Stimulated activated CD4-positive, alpha-beta T cell treated with anti-CD3 and anti-CD28 coated beads, Interleukin-12 subunit alpha, Interleukin-12 subunit beta, amount 100 ng/mL, for 4 hours (primary cell): ENCODE results near the gene CELF2.

Experiments used
- DNase-seq: peaks from one replicate; pipeline ENCODE4 v3.0.0-alpha.2; 2020

The CELF2 gene

GRCh38 chr10:11023009-11023953 is 5.6 kb downstream of the CELF2 start:
- no peak for DNase-seq

DNA sequence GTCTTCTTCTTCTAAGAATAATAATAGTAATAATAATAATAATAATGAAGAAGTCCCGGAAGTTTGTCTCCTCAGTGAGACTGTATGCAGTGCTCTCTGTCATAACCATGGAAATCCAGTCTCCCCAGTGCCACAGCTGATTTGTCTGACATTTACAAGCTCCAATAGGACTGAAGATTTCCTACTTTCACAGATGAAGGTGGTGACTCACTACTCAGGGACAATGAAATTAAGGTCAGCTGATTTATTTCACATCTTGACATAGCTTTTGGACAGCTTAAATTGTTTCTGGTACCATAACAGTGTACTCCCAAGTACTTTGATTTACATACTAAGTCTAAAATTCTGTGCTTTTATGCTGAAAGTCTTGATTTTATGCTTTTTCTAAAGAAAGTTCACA is 6.9 kb downstream of the CELF2 start:
- no peak for DNase-seq

DNA sequence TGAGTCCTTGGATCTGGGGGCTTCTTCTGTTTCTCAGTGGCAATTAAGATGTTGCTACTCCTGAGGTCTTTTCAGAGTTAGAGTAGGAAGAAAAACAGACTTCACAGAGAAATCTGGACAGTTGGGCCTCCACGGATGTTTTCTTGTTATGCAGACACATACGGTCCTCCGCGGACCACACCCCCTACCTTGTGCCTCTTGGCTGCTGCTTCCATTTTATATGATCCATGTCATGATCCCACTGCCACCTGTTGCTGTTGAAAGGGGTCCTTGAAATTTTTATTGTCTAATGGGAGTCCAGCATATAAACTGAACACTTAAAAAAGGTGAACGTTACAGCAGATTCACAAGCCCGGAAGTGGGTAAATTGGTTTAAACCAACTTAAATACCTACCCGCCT is 8.3 kb downstream of the CELF2 start:
- no peak for DNase-seq

- no peak for DNase-seq
These were observed 9.1 kb downstream of the CELF2 start for GRCh38 chr10:11026773-11027172.

GRCh38 chr10:11034762-11035161 is 17.1 kb downstream of the CELF2 start:
- DNase-seq: no peak

DNA sequence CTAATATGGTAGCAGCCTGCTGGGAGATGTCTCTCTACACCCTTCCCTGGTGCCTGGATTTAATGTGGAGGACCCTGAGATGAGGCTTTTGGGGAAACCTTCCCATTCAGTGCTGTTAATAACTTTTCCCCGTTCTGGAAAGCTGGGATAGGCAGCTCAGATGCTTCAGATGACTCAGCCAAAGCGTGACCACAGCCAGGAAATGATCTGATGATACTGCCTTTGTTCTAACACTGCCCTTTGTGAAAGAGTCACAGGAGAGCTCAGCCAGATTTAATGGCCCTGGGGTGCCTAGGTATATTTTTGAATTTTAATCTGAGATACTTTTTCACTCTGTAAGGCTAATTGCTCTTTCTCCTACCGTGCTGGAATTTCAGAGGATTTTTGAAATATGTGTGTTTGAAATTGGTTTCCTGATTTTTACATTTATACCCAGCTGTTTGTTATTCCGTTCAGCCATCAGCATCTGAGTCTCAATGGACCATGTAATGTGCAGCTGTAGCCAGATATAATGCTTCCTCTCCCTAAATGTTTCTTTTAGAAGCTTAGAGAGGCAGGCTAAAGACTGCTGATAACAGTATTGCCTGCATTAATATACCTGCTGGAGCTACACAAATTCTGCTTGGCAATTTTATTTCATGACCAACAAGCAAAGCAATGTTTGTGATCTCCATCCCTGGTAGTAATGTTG is 17.8 kb downstream of the CELF2 start:
- DNase-seq: no peak

- no peak for DNase-seq
These were observed 18.8 kb downstream of the CELF2 start for GRCh38 chr10:11036424-11037011.

GRCh38 chr10:11037991-11038390 is 20.3 kb downstream of the CELF2 start:
- no peak for DNase-seq

- no peak for DNase-seq
These were observed 24.7 kb downstream of the CELF2 start for GRCh38 chr10:11042357-11042756.

GRCh38 chr10:11043039-11043438 is 25.4 kb downstream of the CELF2 start:
- no peak for DNase-seq

DNA sequence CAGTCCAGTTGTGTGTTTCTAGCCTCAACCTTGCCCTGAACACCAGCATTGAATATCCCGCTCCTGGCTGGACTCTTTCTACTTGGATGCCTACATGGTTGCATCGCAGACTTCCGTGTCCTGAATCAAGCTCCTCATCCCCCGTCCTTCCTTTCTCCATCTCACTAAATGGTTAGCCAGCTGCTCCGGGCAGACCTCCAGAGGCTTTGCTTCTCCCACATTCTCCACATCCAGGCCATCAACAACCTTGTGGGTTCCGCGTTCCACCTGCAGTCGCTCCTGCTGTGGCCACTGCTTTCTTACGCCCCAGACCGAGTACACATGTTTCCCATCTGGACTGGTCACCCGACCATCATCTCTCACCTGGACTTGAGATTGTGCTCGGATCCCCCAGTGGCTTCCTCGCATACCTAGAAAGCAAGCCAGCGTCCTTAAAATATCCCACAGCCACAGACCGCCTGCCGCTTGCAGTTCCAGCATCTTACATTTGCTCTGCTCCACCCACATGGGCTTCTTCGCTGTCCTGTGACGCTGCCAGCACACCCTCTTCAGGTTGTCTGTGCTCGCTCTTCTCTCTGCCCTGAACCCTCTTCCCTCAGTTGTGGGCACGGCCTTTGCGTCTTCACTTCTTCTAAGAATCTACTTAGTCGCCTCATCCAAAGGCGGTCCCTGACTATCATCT is 25.9 kb downstream of the CELF2 start:
- DNase-seq: no peak

DNA sequence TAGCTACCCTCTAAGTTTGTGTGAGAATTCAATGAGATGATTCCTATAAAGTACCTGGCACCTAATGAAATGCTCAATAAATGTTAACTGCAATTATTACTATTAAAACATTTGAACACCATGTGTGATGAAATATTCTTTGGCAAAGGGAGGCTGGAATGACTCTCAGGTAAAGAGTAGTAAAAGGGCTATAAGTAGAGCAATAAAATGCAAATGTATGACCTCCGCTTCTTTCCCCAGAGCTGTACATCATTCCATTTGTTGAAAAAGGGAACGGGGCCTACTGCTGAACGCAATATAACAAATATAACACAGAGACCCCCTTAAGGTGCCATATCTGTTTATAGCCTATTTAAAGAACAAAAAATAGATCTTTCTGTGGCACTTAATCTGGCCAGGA is 27.8 kb downstream of the CELF2 start:
- DNase-seq: no peak

GRCh38 chr10:11045995-11046775 is 28.5 kb downstream of the CELF2 start:
- DNase-seq: no peak

GRCh38 chr10:11046776-11047160 is 29.1 kb downstream of the CELF2 start:
- no peak for DNase-seq

DNA sequence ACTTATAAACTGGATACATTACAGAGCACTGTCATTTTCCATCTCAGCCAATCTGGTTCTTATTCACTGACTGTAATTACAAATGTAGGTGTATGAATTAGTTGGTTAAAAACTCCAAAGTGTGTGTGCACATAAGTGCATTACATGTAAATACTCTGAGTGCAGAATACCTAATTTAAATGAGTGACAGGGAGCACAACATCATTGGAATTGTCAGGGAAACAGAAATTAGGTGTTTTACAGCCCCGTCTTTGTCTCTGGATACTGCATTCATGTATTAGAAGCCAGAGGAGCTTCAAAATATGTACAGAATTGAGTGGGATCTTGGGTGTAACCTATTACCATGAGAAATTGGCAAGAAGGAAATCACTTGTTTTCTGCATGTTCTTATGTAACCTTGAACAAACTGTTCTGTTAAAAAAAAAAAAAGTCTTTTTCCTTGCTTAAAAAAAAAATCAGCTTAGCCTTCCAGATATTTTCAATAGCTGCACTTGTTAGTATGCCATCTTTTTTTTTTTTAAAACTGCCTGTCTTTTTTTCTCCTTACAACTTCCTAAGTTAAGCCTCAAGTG is 31.1 kb downstream of the CELF2 start:
- DNase-seq: no peak

GRCh38 chr10:11049806-11050205 is 32.1 kb downstream of the CELF2 start:
- no peak for DNase-seq

DNA sequence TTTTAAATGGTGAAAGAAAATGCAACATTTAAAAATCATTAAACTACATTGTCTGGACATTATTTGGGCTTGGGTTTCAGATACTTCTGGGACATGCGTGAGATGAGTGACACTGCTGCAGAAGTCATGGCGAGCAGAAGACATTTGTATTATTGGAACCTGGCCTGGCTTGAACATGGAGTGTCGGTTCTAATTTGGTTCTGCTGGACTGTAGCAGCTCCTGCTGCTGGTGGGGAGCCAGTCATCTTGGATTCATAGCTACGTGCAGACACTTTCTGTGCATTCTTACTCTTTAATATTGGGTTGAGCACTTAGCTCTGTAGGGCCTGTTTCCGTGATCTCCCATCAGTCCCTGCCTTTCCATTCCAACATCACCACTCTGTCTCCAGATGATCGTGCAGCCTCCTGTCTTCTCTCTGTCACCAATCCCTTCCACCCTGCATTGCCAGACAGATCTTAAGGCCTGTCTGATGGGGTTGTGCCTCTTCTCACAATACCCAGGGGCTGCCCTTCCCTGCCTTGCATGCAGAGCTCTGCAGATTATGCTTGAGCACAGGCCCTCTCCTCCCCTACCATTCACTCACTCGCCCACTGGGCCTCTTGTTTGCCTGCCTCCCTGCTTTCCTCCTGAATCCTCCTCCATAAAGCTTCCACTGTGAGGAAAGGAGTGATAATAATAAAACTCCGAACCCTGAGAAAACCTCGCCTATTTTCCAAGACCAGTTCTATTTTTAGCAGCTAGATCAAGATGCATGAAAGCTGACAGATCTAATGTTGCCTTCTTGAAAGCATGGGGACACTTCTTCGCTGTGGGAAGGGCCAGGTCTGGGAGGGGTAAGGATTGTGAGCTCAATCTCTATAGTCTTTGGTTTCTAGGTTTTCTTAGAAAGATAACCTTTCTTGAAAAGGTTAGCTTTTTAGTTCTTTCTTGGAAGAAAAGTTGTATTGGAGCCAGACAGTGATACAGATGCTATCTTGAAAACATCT is 32.9 kb downstream of the CELF2 start:
- no peak for DNase-seq

DNA sequence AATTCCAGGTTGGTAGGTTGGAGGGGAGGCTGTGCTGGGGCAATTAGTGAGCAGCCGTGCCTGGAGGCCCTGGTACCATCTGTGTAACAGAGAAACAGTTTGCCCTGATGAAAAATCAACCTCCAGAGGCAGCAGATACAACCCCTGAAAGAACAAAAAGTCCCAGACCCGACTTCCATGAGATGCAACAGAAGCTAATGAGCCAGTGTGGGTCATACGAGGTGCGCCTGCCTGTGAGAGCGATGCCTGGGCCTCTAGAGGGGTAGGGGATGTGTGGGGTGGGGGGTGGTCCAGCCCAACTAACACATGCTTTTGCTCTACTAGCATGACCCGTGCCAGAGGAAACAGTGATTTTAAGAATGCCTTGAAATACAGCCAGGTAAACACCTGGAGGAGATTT is 39.3 kb downstream of the CELF2 start:
- DNase-seq: no peak

- no peak for DNase-seq
These were observed 39.8 kb downstream of the CELF2 start for GRCh38 chr10:11057448-11057847.

- DNase-seq: no peak
These were observed 40.3 kb downstream of the CELF2 start for GRCh38 chr10:11057994-11058393.

DNA sequence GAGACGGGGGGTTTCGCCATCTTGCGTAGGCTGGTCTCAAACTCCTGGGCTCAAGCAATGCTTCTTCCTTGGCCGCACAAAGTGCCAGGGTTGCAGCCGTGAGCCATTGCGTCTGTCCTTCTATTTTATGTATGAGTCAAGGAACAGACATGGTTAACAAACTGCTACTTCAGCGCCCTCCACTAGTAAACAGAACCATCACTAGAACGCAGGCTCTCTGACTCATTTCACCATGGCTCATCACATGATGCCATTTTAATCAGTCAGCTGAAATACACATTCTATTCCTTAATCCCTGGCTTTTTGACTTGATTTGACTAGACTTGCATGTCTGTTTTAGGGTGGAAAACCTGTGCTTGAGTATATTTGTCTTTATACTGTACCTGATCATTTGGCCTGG is 41.3 kb downstream of the CELF2 start:
- DNase-seq: no peak
